Suppressor macrophage (primary cell): ENCODE results near the gene RANBP17.
"Not testable (repeated sequence)": the region's sequence is repeated elsewhere in the genome, so short reads cannot be mapped to it uniquely, and the experiment has no call there.

Source experiments
- DNase-seq, 4 experiments: peaks; one replicate each; pipeline ENCODE4 v3.0.0-alpha.2; 2020 to 2022
- total RNA-seq, 17 experiments: gene quantifications; one replicate each; lab custom pipeline; 2026; ENCODE audit warnings: mixed read lengths in 6 of 17, inconsistent platforms in 3 of 17; lab: John Stamatoyannopoulos, UW

RANBP17 gene
- 1.0 to 7.4 (median 2.3) reads per million in 17 experiments for total RNA-seq

DNA sequence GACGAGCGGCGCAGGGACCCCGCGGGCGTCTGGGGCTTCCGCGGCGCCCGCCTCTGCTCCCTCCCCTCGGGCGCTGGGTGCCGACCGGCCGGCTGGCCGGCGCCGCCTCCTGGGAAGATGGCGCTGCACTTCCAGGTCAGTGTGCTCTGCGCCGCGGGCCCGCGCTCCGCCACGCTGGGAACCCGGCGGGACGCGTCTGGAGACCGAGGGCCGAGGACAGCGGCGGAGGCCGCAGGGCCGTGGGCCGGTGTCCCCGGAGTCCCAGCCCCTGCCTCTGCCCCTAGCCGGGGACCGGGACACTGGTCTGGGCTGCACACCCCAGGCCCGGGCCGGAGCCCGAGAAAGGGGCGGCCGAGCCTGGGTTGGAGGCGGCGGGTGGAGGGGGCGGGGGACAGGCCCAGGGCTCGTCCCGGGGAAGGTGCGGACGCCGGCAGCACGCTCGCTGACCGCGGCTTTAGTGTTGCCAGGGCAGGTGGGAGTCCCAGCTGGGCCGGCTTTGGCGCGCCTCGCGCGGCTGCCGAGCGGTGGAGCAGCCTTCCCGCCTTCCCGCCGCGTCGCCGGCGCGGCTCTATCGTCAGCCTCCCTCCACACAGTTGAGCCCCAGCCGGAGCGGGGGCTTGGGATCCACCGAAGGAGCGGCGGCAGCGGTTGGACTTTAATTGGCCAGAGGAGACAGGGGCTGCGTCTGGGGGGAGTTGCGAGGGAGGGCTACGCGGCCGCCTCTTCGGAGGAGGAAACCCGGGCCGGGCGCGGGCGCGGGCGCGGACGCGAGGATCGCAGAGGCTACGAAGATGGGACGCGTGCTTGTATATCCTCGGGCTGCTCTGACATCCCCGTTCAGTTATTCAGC lies at the start of gene RANBP17:
RANBP17 (plus strand) TSS at position 102 of the 850 bp plus-strand sequence.
- DNase-seq, result peak; percentile 70 to 83 (median 76)

DNA sequence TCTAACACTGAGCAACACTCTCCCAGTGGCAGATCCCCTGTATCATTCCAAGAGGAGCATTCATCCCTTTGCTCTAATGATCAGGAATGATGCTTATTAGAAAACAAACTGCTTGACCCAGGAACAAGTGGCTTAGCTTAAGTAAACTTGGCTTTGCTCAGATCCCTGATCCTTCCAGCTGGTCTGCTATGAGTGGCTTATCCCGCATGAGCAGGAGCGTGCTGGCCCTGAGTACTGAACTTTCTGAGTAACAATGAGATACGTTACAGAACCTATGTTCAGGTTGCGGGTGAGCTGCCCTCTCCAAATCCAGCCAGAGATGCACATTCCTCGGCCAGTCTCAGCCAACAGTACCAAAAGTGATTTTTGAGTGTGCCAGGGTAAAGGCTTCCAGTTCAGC lies 48.6 kb upstream of the RANBP17 start:
- DNase-seq, result no peak

- no peak for DNase-seq
Observed at GRCh38 chr5:170817195-170817594, 44.6 kb upstream of the RANBP17 start.

- DNase-seq, result no peak
Observed at GRCh38 chr5:170818232-170818631, 43.6 kb upstream of the RANBP17 start.

- no peak for DNase-seq
Observed at GRCh38 chr5:170819824-170820223, 42.0 kb upstream of the RANBP17 start.

- DNase-seq, result no peak
Observed at GRCh38 chr5:170821257-170821800, 40.5 kb upstream of the RANBP17 start.

GRCh38 chr5:170826117-170826516 lies 35.7 kb upstream of the RANBP17 start:
- no peak for DNase-seq

GRCh38 chr5:170832241-170832640 lies 29.6 kb upstream of the RANBP17 start:
- DNase-seq, result no peak

DNA sequence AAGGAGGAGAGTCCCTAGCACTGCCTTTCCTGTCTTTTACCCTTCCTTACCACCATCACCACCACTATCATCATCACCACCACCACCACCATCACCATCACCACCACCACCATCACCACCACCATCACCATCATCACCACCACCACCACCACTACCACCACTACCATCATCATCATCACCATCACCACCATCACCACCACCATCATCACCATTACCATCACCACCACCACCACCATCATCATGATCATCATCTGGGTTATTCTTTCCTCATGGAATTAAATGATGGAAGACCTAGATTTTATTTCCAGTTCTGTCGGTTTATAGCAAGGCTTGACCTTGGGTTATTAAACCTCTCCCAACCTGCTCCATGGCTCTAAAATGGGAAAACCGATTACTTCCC lies 27.8 kb upstream of the RANBP17 start:
- DNase-seq, result not testable (repeated sequence)

DNA sequence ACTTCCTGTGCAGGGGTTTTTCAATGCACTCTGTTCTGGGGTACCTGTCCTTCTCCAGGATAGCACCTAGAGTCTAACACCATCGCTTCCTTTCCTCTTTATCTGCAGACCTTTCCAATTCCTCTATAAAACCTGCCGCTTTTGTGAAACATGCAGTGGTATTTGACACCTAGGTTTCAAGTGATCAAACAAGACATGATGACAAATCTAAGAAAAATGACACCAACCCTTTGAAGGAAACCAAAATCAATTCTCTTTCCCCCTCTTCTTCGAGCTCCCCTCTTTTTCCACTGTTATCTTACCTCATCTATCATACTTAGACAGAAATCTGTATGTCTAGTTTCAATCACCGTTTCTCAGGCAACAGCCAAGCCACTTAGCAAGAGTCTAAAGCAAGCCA lies 25.6 kb upstream of the RANBP17 start:
- DNase-seq, result no peak

DNA sequence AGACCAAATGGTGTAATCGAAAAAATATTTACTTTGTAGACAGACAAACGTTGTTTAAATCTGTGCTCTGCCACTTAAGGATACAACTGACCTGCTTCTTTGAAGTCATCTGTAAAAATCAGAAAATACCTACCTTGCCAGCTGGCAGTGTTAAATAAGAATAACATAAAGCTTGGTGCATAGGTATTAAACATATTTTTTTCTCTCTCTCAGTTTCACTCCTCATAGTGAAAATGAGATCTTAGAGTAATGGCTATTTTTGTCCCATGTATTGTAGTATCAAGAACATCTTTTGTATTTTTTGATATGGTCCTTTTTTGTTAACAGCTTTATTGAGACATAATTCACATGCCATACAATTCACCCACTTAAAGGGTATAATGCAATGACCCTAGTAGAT lies 17.9 kb upstream of the RANBP17 start:
- DNase-seq, result no peak

DNA sequence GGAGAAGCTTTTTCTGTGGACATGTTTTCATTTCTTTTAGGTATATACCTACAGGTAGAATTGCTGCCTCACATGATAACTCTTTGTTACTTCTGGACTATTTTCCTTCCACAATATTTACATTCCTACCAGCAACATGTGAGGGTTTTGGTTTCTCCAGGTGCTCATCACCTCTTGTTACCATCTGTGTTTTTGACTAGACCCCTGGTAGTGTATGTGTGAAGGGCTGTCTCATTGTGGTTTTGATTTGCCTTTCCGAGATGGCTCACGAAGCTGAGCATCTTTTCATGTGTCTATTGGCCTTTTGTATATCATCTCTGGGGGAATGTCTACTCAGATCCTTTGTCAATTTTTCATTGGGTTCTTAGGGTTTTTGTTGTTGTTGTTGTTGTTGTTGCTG lies 17.2 kb upstream of the RANBP17 start:
- no peak for DNase-seq

DNA sequence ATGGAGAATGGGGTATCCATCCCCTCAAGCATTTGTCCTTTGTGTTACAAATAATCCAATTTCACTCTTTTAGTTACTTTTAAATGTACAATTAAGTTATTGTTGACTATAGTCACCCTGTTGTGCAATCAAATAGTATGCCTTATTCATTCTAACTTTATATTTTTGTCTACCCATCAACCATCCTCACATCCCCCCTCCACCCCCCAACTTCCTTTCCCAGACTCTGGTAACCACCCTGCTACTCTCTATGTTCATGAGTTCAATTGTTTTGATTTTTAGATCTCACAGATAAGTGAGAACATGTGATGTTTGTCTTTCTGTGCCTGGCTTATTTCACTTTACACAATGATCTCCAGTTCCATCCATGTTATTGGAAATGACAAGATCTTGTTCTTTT lies 15.4 kb upstream of the RANBP17 start:
- no peak for DNase-seq

GRCh38 chr5:170846846-170847245 lies 15.0 kb upstream of the RANBP17 start:
- no peak for DNase-seq

- no peak for DNase-seq
Observed at GRCh38 chr5:170848033-170848432, 13.8 kb upstream of the RANBP17 start.

DNA sequence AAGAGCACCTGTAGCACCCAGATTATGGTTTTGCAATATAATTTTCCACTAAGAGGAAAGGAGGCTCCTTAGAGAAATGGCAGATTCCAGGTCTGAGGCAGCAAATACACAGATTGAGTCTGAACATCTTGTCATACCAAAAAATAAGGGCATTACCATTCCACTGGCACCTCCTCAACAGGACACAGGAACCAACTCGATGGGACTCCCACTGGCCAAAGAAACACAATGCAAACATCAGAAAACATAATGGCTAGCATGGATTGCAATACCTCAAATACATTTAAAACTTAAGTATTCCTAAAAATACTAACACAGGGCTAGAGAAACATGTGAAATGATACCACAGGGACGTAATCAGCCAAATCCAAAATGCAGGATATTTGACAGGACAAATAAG lies 12.4 kb upstream of the RANBP17 start:
- DNase-seq, result peak in 1 of 4 experiments; percentile 8

DNA sequence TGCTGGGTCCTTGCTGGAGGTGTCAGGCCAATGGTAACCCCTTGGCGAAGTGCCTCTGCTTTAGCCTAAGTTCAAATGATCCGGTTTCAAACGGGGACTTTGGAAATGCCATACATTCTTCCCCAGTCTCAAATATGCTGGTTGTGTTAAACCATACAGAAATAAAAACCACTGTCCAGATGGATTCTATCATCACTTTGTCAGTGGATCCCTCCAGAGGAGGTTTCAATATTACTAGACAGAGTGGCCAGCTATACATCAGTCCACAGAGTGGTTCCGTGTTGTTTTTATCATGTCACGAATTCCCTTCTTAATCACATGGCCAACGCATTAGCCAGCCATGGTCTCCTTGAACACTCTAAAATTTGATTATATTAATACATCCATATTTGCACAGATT lies 7.3 kb upstream of the RANBP17 start:
- DNase-seq, result no peak

DNA sequence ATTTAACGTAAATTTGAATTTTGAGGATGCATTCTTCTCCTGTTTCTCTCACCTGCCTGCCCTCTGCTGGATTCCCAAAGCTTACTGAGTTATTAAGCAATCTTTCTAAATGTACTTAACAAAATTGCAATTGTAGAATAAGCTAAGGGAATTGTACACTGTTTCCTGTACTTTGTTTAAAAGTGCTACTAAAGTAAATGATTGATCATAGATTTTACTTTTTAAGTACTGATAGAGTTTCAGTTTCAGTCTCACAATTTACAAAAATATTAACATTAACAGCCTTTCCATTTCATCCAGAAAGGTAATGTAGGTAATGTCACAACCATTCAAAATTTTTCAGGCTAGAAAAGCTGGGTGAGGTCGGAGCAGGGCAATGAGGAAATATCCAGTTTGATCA lies 4.8 kb upstream of the RANBP17 start:
- DNase-seq, result no peak

DNA sequence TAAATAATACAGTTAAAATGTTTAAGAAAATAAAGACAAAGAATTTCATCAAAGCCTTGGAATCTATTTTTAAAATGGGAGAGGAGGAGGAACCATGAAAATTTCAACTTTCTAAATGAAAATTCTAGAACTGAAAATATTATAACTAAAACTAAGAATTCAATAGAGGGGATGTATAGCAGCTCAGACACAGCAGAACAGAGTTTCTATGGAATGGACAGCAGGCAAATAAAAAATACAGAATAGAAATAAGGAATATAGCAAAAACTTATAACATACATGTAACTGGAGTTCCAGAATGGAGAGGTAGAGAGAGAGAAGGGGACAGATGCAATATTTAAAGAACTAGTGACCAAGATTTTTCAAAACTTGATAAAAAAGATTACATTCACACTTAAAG lies 1.4 kb upstream of the RANBP17 start:
- no peak for DNase-seq

- DNase-seq, result peak in 2 of 4 experiments; percentile 14 to 18
Observed at GRCh38 chr5:170860818-170861666, 776 bp upstream of the RANBP17 start.

DNA sequence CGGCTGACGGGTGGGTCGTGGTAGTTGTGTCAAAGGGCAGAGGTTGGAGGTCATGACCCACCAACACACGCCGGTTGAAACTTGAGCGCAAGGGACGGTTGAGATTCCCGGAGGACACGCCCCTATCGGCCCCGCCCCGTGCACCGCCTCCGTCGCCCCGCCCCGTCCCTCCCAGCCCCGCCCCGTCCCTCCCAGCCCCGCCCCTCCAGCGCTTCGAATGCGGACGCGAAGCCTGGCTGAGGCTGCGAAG lies 226 bp upstream of the RANBP17 start:
- DNase-seq, result no peak

DNA sequence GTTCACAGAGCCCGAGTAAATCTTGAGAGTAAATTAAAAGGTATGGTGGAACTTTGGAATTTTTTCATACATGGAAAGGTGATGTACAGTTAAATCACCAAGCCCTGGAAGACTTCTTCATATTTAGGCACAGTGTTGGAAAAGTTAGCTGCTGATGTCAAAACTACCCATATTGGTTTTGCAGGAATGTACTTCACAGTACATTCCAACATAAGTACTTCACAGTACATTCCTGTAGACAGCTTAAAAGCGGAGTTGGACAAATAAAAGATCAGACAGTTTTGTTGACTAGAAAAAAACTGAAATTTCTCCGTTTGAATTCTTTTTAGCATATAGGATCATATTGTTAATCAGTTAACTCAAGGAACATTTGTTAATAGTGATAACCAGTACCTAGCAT lies 1.8 kb downstream of the RANBP17 start:
- no peak for DNase-seq

DNA sequence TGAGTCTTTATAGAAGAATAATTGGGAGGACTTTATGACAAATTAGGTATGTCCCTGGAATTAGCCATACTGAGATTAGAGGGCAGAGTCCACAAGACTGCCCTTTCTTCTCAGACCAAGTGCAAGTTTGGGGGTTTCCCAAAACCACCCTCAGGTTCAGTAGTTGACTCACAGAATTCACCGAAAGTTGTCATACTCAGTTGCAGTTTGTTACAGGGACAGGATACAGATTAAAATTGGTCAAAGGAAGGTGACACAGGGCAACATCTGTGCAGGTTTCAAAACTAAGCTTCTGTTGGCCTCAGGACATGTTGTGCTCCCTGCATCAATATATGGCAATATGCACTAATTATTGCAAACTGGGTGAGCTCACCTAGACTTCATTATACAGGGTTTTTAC lies 3.8 kb downstream of the RANBP17 start:
- no peak for DNase-seq

GRCh38 chr5:170867825-170868224 lies 6.0 kb downstream of the RANBP17 start:
- no peak for DNase-seq
